ENCODE measurements around the gene ZC3H15. TPM values are rescaled to one million over a fixed set of nuclear protein-coding genes. Genes with fewer than 3 reads are reported as not detected.
"Not testable (repeated sequence)": the region's sequence is repeated elsewhere in the genome, so short reads cannot be mapped to it uniquely, and the experiment has no call there.

The ZC3H15 gene
- total RNA-seq, 2 donors from 2014 or later: 46.3 to 54.3 TPM

DNA sequence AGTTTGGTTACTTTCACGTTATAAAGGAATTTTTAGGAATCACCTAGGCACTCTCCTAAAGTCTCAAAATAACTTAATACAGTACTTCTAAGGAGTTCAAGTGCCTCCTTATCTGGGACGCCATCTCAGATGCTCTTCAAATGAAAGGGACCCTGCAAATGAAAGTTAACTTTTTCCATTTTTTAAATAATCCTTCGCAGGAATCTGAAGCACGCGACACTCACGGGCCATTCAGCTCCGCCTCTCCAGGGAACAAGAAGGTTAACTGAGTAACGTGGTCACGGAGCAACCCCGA is 537 bp upstream of the ZC3H15 start:
- intact Hi-C loops (cut with DNase I): no loop called here

DNA sequence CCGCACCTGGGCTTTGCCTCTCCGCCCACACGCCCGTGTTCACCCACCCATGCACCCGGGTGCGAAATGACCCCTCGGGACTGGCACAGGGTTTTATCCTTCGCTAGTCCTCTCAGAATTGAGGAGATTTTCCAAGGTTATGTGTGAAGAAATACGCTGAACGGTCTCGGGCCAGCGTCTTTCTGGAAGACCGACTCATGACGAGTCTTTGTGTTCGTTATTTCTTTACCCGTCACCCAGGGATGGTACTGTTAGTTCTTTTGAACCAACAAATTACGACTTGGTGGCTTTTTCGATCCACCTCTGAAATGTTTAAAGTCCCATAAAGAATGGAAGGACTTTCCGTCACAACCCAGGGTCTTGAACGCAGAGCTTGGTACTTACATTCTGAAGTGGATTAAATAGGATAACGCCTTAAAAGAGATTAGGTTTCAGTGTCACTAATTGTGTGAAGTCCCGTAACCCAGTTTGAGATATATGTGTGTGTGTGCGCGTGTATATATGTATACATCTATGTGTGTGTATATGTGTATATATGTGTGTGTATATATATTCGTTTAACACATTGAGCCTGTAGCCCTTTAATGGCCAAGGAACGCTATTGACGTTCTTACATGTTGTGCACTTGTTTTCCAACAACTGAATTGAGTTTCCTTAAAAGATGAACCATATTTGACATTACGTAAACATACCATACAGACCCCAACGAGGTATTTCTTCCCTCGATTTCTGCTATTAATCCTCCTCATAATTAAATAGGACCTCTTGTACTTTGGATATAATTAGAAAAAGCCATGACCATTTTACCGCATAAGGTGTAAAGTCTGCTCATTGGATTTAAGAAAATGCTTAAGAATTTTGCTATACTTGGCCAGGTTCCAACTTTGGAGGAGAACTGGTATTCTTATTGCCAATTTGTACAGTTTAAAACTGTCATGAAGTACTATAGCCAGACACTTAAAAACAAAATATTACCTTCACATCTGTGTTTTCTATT is 889 bp downstream of the ZC3H15 start:
- intact Hi-C loops (cut with DNase I): no loop called here
- DNase-seq (ENCODE audit: low spot score): no peak

More for the DNA sequence above, 537 bp upstream of the ZC3H15 start:
- no peak for DNase-seq (ENCODE audit: low spot score)

DNA sequence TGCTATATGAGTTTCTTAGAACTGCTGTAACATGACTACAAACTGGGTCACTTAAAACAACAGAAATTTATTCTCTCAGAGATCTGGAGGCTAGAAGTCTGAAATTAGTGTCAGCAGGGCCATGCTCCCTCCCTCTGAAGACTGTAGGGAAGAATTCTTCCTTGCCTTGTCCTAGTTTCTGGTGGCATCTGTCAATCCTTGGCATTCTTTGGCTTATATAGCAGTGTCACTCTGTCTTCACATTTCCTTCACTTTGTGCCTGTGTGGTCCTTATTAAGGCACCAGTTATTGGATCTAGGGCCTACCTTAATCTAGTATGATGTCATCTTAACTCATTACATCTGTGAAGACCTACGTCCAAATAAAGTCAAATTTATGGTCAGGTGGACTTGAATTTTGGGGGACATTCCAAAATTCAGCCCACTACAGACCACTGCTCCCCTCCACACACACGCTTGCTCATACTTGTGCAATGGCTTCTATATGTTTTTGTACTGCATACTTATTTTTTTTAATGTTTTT is 7.6 kb downstream of the ZC3H15 start:
- DNase-seq (ENCODE audit: low spot score): no peak
- intact Hi-C loops (cut with DNase I): no loop called here

DNA sequence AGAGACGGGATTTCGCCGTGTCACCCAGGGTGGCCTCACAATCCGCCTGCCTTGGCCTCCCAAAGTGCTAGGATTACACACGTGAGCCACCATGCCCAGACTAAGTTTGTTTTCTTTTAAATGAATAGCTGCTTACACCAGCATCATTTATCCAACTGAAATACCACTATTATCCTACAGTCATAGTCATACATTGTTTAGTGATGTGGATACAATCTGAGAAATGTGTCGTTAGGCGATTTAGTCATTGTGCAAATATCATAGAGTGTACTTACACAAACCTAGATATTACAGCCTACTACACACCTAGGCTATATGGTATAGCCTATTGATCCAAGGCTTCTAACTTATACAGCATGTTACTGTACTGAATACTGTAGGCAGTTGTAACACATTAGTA is 10.3 kb downstream of the ZC3H15 start:
- intact Hi-C loops (cut with DNase I): no loop called here
- DNase-seq (ENCODE audit: low spot score): no peak

DNA sequence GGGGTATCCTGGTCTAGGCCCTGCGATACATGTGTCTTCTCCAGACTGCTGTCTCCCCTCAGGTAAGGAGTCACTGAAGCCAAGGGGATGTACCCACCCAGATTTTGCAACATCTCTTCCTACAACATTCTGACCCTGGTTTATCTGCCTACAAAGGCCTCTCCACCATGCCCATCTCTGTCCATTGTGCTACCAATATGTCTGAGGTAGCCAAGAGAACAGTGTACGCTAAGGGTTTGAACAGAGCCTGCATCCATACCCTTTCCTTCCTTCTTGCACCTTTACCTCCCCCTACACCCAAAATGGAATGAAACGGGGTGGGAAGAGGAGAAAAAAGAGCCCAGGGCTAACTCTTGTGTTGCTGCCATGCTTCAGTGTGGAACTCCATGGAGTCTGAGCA is 11.9 kb downstream of the ZC3H15 start:
- DNase-seq (ENCODE audit: low spot score): no peak
- intact Hi-C loops (cut with DNase I): no loop called here

DNA sequence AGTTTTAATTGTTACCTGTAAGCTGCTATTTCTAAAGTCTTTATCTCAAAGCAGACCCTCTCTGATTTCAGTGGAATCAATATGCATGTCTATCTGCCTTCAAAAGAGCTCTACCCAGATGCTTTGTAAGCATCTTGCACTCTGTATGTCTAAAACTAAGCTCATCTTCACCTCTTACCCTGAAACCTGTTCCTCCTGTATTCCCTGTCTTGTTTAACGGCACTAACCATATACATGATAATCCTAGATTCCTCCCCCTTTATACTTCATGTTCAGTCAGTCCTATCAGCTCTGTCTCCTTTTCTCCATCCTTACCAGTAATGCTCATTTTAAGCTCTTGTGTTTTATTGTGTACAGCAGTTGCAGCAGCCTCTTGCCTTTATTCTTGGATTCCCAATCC is 12.8 kb downstream of the ZC3H15 start:
- intact Hi-C loops (cut with DNase I): no loop called here

DNA sequence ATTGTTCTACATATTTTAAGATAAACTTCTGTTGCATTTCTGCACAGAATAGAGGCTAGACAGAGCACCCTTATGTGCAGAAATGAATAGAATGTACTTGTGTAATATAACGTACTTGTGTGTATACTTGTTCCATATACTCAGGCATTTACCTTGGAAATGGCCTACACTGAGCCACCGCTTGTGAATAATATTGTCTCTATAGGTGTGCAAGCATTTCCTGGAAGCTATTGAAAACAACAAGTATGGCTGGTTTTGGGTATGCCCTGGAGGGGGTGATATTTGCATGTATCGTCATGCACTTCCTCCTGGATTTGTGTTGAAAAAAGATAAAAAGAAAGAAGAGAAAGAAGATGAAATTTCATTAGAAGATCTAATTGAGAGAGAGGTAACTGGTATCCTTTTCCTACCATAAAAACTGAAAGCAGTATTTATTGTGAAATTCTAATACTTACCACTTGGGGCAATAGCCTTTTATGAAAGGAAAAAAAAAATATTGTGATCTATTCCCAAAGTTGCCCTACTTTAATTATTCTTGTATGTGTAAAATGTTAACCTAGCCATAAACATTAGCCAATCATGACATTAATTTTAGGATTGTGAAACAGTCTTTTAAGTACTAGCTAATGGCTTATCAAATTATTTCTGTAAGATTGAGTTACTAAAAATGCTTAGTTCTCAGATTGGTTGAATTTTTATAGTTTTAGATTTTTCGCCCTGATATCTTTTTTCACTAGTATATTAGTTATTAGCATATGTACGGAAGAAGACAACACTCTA is 18.0 kb downstream of the ZC3H15 start:
- no peak for DNase-seq (ENCODE audit: low spot score)
- intact Hi-C loops (cut with DNase I): loop anchor here in 1 of 2 donors (5.0 kb wide), 1 partner anchor 138 kb away; no protein-coding TSS in a partner anchor

More for the DNA sequence above, 12.8 kb downstream of the ZC3H15 start:
- no peak for DNase-seq (ENCODE audit: low spot score)

DNA sequence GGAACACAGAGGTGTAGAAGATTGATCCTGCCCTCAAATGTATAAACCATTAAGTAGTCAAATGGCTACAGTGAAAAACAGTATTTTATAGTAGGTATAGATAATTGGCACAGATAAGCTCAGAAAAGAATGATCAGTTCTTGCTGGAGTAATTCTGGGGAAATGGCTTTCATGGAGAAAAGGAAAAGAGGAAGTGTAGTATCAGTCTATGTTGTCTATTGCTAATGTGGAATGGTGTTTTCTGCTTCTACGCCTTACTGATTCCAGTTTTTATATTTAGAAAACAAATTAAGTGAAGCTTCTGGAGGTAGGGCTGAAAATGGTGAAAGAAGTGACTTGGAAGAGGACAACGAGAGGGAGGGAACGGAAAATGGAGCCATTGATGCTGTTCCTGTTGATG is 22.2 kb downstream of the ZC3H15 start:
- DNase-seq (ENCODE audit: low spot score): no peak
- intact Hi-C loops (cut with DNase I): loop anchor here in 1 of 2 donors (5.0 kb wide), 1 partner anchor 134 kb away; no protein-coding TSS in a partner anchor

DNA sequence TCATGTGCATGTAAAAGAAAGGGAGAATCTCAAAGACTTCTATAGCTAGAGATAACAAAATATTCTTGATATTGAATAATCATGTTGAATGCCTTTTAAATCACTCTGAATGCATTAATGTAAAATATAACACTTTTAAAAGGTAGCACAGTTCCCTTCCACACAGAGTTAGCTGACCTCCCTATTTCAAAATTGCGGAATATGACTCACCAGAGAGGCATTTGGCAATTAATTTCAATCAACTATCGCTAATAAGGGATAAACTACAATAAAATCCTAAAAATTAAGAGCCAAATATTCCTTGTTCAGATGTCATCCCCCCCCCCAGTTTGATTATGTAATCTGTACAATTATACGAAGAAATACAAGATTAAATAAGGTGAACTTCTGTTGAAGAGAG is 29.3 kb downstream of the ZC3H15 start:
- intact Hi-C loops (cut with DNase I): no loop called here
- no peak for DNase-seq (ENCODE audit: low spot score)

DNA sequence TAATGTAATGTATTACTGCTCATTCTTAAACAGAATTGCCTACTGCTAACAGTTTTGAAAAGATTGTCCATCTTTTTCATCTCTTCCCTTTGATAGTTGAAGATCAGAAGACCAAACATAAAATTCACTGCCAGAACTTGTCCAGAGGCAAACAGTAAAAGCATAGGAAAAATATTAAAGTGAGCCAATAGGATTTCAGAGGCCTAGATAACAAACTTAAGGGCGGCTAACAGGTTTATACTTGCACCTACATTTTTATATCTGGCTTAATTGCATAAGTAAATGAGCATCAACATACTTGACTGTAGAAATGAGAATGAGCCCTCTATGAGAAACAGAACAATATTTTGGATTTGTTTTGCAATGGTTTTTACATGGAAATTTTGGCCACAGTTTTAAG is 30.3 kb downstream of the ZC3H15 start:
- DNase-seq (ENCODE audit: low spot score): no peak
- intact Hi-C loops (cut with DNase I): no loop called here

DNA sequence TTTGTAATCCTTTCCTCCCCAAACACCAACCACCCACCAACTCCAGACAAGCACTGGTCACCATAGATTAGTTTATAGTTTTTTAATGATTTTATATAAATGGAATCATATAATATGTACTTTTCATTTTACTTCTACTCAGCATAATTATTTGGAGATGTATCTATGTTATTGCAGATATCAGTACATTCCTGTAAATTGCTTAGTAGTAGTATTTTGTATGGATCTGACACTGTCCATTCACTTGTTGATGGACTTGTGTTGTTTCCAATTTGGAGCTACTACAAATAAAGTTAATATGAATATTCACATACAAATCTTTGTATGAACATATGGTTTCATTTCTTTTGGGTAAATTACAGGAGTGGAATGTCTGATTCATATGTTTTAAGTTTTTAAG is 31.0 kb downstream of the ZC3H15 start:
- no peak for DNase-seq (ENCODE audit: low spot score)
- intact Hi-C loops (cut with DNase I): no loop called here

DNA sequence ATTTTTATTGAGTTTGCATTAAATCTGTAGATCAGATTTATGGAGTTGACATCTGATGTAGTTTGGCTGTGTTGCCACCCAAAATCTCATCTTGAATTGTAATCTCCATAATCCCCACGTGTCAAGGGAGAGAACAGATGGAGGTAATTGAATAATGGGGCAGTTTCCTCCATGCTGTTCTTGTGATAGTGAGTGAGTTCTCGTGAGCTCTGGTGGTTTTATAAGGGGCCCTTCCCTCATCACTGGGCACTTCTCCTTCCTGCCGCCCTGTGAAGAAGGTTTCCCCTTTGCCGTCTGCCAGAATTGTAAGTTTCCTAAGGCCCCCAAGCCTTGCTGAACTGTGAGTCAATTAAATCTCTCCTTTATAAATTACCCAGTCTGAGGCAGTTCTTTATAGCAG is 32.2 kb downstream of the ZC3H15 start:
- no peak for DNase-seq (ENCODE audit: low spot score)
- intact Hi-C loops (cut with DNase I): no loop called here

DNA sequence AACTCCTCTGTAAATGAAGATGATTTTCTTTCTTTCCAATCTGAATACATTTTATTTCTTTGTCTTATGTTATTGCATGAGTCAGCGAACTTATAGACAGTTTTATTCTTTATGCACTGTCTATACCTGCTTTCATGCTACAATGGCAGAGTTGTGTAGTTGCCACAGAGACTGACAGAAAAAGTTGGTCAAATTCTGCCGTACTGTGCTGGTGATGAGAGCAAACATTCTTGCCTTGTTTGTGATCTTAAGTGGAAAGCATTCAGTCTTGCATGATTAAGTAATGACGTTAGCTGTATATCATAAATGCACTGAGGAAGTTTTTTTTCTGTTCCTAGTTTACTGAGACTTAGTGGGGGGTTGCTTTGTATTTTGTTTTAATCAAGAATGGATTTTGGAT is 32.9 kb downstream of the ZC3H15 start:
- no peak for DNase-seq (ENCODE audit: low spot score)
- intact Hi-C loops (cut with DNase I): no loop called here

DNA sequence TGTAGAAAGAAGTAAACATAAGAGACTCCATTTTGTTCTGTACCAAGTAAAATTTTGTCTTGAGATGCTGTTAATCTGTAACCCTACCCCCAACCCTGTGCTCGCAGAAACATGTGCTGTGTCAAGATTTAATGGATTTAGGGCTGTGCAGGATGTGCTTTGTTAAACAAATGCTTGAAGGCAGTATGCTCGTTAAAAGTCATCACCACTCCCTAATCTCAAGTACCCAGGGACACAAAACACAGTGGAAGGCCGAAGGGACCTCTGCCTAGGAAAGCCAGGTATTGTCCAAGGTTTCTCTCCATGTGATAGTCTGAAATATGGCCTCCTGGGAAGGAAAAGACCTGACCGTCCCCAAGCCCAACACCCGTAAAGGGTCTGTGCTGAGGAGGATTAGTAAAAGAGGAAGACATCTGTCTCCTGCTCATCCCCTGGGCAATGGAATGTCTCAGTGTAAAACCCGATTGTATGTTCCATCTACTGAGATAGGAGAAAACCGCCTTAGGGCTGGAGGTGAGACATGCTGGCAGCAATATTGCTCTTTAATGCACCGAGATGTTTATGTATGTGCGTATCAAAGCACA is 35.6 kb downstream of the ZC3H15 start:
- DNase-seq (ENCODE audit: low spot score); intact Hi-C loops (cut with DNase I): not testable (repeated sequence)

DNA sequence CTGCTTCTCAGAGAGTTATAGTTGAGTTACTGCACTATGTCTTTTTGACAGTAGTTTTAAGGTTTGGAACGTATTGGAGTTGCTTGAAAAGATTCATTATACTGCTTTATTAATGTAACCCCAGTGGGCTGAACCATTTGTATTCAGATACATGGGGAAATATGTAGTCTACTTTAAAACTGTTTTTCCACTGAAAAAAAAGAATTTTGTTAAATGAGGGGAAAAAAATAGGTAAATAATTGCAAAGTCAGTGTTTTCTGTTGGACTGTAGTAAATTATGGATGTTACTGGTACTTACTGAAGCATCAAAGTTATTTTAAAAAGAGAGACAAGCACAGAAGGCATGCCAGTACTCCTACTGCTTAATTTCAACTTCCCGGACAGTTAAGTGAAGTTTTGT is 36.4 kb downstream of the ZC3H15 start:
- no peak for DNase-seq (ENCODE audit: low spot score)

DNA sequence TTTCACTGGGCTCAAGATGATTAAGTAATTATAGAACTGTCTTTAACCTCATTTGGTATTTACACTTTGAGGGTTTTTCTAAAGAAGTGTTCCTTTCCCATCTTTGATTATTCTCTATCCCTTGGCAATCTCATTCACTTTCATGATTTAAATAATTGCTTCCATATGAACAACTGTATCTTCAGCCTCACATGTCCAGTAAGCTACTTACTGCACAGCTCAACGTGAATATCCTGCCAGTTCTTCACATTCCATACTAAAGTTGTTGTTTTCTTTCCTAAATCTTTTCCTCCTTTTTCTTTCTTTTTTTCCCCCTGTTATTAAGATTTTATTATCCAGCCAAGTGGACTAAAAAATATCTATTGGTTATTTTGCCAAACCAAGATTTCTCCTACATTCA is 37.7 kb downstream of the ZC3H15 start:
- intact Hi-C loops (cut with DNase I): no loop called here

More for the DNA sequence above, 36.4 kb downstream of the ZC3H15 start:
- intact Hi-C loops (cut with DNase I): no loop called here

DNA sequence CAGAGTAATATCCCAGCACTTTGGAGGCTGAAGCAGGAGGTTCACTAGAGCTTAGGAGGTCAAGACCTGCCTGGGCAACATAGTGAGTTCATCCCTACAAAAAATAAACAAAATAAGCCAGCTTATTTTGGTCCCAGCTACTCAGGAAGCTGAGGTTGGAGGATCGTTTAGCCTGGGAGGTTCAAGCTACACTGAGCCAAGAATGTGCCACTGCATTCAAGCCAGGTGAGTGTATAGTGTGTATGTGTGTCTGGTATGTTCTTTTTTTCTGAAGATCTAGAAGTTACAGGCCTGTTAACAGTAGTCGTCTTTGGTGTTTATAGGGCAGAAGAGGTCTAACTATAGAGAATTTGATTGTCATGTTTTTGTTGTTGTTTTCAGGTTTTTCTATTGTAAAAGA is 40.2 kb downstream of the ZC3H15 start:
- intact Hi-C loops (cut with DNase I): no loop called here
- DNase-seq (ENCODE audit: low spot score): no peak

More for the DNA sequence above, 37.7 kb downstream of the ZC3H15 start:
- DNase-seq (ENCODE audit: low spot score): no peak

DNA sequence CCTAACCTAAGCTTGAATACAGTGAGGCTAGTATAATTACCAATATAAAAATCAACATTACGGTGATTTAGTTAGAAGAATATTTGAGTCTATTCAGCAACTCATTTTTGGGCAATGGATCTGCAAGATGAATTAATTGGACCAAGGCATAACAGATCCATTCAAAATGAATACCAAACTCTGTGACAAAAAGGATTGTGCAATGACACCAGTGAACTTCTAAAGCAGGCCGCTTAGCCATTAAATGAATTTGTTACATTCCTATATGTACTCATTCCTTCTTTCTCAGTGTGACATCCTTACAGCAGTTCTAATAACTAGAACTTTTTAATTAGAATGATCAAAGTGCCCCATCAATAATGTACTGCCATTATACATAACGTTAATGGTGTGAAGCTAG is 44.3 kb downstream of the ZC3H15 start:
- DNase-seq (ENCODE audit: low spot score): no peak
- intact Hi-C loops (cut with DNase I): no loop called here

DNA sequence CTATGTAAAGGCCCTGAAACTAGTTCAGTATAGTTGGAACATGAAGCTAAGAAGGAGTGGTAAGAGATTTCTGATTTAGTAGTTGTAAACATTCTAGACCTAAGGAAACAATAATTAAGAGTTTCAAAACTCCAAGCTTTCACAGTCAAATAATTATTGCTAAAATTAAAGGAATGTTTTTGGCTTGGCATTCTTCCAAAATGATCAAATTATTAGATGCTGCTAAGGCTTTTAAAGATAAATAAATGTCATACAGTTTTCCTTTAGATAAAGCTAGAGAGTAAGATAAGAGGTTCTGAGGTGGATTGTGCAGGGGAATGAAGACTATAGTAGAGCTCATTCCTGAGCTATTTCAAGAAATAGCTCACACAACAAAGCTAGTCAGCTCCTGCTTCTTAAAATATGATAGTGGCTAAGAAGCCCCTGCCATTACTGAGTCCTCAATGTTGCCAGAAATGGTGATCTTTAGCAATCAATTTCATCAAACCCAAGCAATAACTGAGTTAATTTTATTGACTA is 45.3 kb downstream of the ZC3H15 start:
- intact Hi-C loops (cut with DNase I): no loop called here
- DNase-seq (ENCODE audit: low spot score): no peak

DNA sequence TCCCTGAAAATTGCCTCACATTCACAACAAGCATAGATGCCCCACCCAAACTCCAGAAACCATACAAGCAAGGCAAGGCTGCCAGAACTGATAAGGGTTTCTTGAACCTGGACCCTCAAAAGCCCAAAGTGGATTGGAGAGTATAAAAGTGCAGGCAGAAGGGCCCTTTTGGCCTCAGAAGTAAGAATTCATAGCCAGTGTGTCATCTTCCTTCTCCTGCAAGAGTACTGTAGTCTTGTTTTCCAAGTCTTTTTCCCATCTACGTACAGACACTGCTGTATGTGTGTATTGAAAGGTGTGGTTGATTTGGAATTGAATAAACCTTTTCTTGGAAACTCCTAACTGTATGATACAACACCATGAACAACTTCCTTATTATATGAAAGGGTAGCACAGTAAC is 46.8 kb downstream of the ZC3H15 start:
- intact Hi-C loops (cut with DNase I): no loop called here
- no peak for DNase-seq (ENCODE audit: low spot score)

All from posterior vena cava (tissue), 2 donors.